Caco-2 (cell line): Measurements from ENCODE around the gene FAM171A2. TPM values are rescaled to one million over a fixed set of nuclear protein-coding genes. Genes with fewer than 3 reads are reported as not detected.
A peak's percentile ranks its signal among the peaks of the same experiment; 100 is the strongest.

Experiments
- BruUV-seq: library from RNA; stranded (reverse); fragments of 400-500 nt; replicated peaks from 2 replicates; lab custom pipeline; 2021; lab: Mats Ljungman, UMichigan
- CTCF ChIA-PET: fragments of 300-600 bp; sonication (Branson Sonifier 250); formaldehyde crosslinking; loops from one replicate; lab custom pipeline; 2022; ENCODE audit warnings: antibody characterized with exemption; lab: Charles Lee
- POLR2A ChIA-PET: fragments of 300-600 bp; sonication (Branson Sonifier 250); formaldehyde crosslinking; loops from one replicate; lab custom pipeline; 2022; ENCODE audit warnings: antibody characterized with exemption; lab: Charles Lee
- DNase-seq, 2 experiments: peaks; one replicate each; pipeline versions ENCODE4 v3.0.0 to v3.0.0-alpha.2; 2020 to 2022
- H3K27me3 ChIP-seq: replicated peaks from 2 replicates; pipeline ENCODE4 v1.6.0; 2011; ENCODE audit warnings: low read length; ENCODE audit not compliant: control insufficient read depth, insufficient read depth
- H3K36me3 ChIP-seq: 2 replicates; pipeline ENCODE4 v1.5.1; 2011; ENCODE audit warnings: low read length; ENCODE audit not compliant: control insufficient read depth, insufficient read depth
- H3K4me1 ChIP-seq: fragments of 250-450 bp; sonication (Bioruptor Pico); 2 replicates; pipeline ENCODE4 v1.5.1; 2020; ENCODE audit warnings: mild to moderate bottlenecking
- H3K4me3 ChIP-seq: 2 replicates; pipeline ENCODE4 v1.5.1; 2011; ENCODE audit warnings: low read depth, mild to moderate bottlenecking, control low read depth, low read length
- H3K9me3 ChIP-seq: fragments of 250-450 bp; sonication (Bioruptor Pico); 2 replicates; pipeline ENCODE4 v1.5.1; 2020; ENCODE audit warnings: mild to moderate bottlenecking, moderate library complexity
- H3K27ac Mint-ChIP-seq: one replicate; pipeline ENCODE4 v1.8.0; 2022; ENCODE audit warnings: mixed read lengths; ENCODE audit not compliant: unreplicated experiment
- H3K27me3 Mint-ChIP-seq: one replicate; pipeline ENCODE4 v1.8.0; 2022; ENCODE audit warnings: mixed read lengths; ENCODE audit not compliant: insufficient read depth, unreplicated experiment
- H3K36me3 Mint-ChIP-seq: one replicate; pipeline ENCODE4 v1.8.0; 2022; ENCODE audit warnings: mild to moderate bottlenecking, mixed read lengths; ENCODE audit not compliant: insufficient read depth, unreplicated experiment
- H3K4me1 Mint-ChIP-seq: one replicate; pipeline ENCODE4 v1.8.0; 2022; ENCODE audit warnings: low read depth, mixed read lengths; ENCODE audit not compliant: unreplicated experiment
- H3K4me3 Mint-ChIP-seq: one replicate; pipeline ENCODE4 v1.8.0; 2022; ENCODE audit warnings: mild to moderate bottlenecking, moderate library complexity, mixed read lengths; ENCODE audit not compliant: unreplicated experiment
- H3K9me3 Mint-ChIP-seq: one replicate; pipeline ENCODE4 v1.8.0; 2022; ENCODE audit warnings: mixed read lengths; ENCODE audit not compliant: unreplicated experiment
- intact Hi-C: fragments of 100-400 bp; cut with micrococcal nuclease; formaldehyde crosslinking; loops from one replicate; pipeline ENCODE4 v1.10.0; 2022; ENCODE audit not compliant: unreplicated experiment
- total RNA-seq: library from RNA; stranded (reverse); gene quantifications from 2 replicates; pipeline ENCODE4 v1.2.3, GENCODE V29; 2022
- TF ChIP-seq, protein P1 (sequence below), 2 experiments: fragments of 200-600 bp in 1 of 2; IDR thresholded peaks; 1 replicate in 1 of 2; 2 replicates in 1 of 2; pipeline versions ENCODE4 v1.5.1 to v1.8.0; 2011 to 2022; ENCODE audit warnings: antibody characterized with exemption in 1 of 2, control low read depth in 1 of 2, inconsistent platforms in 1 of 2, low read depth in 1 of 2, low read length in 1 of 2, mild to moderate bottlenecking in 1 of 2, moderate library complexity in 1 of 2; ENCODE audit not compliant: insufficient read depth in 1 of 2, severe bottlenecking in 1 of 2, unreplicated experiment in 1 of 2

Gene FAM171A2
- total RNA-seq, 1 experiment from 2014 or later, result 3.6 TPM

DNA sequence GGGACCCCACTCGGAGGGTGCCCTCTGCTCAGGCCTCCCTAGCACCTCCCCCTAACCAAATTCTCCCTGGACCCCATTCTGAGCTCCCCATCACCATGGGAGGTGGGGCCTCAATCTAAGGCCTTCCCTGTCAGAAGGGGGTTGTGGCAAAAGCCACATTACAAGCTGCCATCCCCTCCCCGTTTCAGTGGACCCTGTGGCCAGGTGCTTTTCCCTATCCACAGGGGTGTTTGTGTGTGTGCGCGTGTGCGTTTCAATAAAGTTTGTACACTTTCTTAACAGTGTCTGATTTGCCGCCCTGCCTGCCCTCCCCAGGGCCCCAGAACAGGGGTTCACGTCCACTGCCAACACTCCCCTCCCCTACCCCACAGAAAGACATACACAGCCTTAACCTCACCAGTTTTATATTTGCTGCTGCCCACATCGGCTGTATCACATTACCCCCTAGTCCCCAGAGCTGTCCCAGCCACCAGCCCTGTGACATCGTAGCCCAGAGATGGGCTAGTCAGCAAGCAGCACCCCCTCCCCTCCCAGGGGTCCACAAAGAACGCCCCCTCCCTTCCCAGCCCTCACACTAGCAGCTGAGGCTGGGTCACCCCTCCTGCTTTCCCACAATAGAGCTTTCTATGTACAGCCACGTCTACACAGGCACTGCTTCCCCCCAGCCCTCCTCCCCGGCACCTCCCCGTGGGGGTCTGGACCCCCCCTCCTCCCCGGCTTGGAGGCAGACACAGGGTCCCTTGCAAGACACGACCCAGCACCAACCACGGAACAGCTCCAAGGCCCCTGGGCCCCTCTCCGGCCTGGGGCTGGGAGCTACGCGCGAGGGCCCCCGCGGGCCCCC lies 10.6 kb downstream of the FAM171A2 start:
- H3K27me3 ChIP-seq, result no peaks in the 10 kb centered on the region
- intact Hi-C loops, result no loop called here
- no peaks in the 10 kb centered on the region for H3K9me3 ChIP-seq
- POLR2A ChIA-PET, result interaction anchor here (0.7 kb wide), 1 partner anchor 11 kb away, joined by 3 read pairs; the partner anchor contains the start of gene FAM171A2
- H3K27me3 Mint-ChIP-seq, result no peaks in the 10 kb centered on the region
- peaks cover 2% of the 10 kb centered on the region; the same call in 1 of the 2 replicates for H3K36me3 ChIP-seq
- no TSS peak for BruUV-seq
- peak overlapping the region; percentile 33 for H3K4me3 ChIP-seq
- CTCF ChIA-PET, result interaction anchor here (1.0 to 1.8 kb wide), 4 partner anchors 11 to 170 kb away, joined by 3 to 9 read pairs (median 5); partner anchors contain the start of genes FAM171A2 and SLC25A39
- H3K4me1 ChIP-seq, result no peaks in the 10 kb centered on the region
- TF ChIP-seq, protein P1, sequence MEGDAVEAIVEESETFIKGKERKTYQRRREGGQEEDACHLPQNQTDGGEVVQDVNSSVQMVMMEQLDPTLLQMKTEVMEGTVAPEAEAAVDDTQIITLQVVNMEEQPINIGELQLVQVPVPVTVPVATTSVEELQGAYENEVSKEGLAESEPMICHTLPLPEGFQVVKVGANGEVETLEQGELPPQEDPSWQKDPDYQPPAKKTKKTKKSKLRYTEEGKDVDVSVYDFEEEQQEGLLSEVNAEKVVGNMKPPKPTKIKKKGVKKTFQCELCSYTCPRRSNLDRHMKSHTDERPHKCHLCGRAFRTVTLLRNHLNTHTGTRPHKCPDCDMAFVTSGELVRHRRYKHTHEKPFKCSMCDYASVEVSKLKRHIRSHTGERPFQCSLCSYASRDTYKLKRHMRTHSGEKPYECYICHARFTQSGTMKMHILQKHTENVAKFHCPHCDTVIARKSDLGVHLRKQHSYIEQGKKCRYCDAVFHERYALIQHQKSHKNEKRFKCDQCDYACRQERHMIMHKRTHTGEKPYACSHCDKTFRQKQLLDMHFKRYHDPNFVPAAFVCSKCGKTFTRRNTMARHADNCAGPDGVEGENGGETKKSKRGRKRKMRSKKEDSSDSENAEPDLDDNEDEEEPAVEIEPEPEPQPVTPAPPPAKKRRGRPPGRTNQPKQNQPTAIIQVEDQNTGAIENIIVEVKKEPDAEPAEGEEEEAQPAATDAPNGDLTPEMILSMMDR (IDR thresholded peaks at IDR 0.05; ENCODE audit: insufficient read depth in 1 of 2, low read depth in 1 of 2, low read length in 1 of 2, severe bottlenecking in 1 of 2, unreplicated experiment in 1 of 2), result no peak
- no peak for DNase-seq
- no peaks in the 10 kb centered on the region for H3K36me3 Mint-ChIP-seq
- H3K4me1 Mint-ChIP-seq, result no peaks in the 10 kb centered on the region
- H3K27ac Mint-ChIP-seq, result no peak overlapping the region
- H3K9me3 Mint-ChIP-seq, result no peaks in the 10 kb centered on the region
- peak overlapping the region; percentile 50 for H3K4me3 Mint-ChIP-seq

DNA sequence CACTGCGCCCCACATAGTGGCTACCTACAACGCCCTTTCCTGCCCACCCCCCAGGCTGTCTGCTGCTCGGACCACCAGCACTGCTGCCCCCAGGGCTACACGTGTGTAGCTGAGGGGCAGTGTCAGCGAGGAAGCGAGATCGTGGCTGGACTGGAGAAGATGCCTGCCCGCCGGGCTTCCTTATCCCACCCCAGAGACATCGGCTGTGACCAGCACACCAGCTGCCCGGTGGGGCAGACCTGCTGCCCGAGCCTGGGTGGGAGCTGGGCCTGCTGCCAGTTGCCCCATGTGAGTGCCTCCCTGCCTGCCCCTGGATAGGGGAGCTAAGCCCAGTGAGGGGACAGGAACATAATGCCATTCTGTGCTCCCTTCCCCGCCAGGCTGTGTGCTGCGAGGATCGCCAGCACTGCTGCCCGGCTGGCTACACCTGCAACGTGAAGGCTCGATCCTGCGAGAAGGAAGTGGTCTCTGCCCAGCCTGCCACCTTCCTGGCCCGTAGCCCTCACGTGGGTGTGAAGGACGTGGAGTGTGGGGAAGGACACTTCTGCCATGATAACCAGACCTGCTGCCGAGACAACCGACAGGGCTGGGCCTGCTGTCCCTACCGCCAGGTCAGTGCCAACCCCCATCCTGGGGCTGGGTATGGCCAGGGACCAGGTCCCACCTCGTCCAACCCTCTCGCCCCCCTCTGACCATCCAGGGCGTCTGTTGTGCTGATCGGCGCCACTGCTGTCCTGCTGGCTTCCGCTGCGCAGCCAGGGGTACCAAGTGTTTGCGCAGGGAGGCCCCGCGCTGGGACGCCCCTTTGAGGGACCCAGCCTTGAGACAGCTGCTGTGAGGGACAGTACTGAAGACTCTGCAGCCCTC lies 11.5 kb downstream of the FAM171A2 start:
- TF ChIP-seq, protein P1 (IDR thresholded peaks at IDR 0.05; ENCODE audit: insufficient read depth in 1 of 2, low read depth in 1 of 2, low read length in 1 of 2, severe bottlenecking in 1 of 2, unreplicated experiment in 1 of 2), result no peak
- POLR2A ChIA-PET, result no interaction called here

DNA sequence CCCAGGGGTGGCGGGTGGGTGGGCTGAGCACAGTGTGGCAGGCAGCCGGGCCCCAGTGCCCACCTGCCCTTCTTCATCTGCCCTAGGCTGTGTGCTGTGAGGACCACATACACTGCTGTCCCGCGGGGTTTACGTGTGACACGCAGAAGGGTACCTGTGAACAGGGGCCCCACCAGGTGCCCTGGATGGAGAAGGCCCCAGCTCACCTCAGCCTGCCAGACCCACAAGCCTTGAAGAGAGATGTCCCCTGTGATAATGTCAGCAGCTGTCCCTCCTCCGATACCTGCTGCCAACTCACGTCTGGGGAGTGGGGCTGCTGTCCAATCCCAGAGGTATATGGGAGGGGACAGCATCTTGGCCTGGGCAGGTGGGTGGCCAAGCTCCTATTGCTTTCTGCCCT lies 12.2 kb downstream of the FAM171A2 start:
- no TSS peak for BruUV-seq
- Histone ChIP-seq H3K4me3 (no peak overlapping the region), H3K36me3 (peaks cover 2% of the 10 kb centered on the region; the same call in 1 of the 2 replicates), H3K9me3 (no peaks in the 10 kb centered on the region), H3K27me3 (no peaks in the 10 kb centered on the region), H3K4me1 (no peaks in the 10 kb centered on the region)
- no peak for DNase-seq
- H3K27me3 Mint-ChIP-seq, result no peaks in the 10 kb centered on the region
- H3K27ac Mint-ChIP-seq, result no peak overlapping the region
- ChIA-PET CTCF (interaction anchor here (1.5 kb wide), 1 partner anchor 183 kb away, joined by 5 read pairs; no protein-coding TSS in a partner anchor), POLR2A (no interaction called here)
- TF ChIP-seq, protein P1 (IDR thresholded peaks at IDR 0.05; ENCODE audit: insufficient read depth in 1 of 2, low read depth in 1 of 2, low read length in 1 of 2, severe bottlenecking in 1 of 2, unreplicated experiment in 1 of 2), result no peak
- peaks cover under 1% of the 10 kb centered on the region for H3K4me1 Mint-ChIP-seq
- H3K4me3 Mint-ChIP-seq, result no peak overlapping the region
- intact Hi-C loops, result no loop called here
- no peaks in the 10 kb centered on the region for H3K9me3 Mint-ChIP-seq
- H3K36me3 Mint-ChIP-seq, result no peaks in the 10 kb centered on the region

More for the DNA sequence above, 11.5 kb downstream of the FAM171A2 start:
- Histone ChIP-seq H3K36me3 (peaks cover 2% of the 10 kb centered on the region; the same call in 1 of the 2 replicates), H3K4me1 (no peaks in the 10 kb centered on the region), H3K4me3 (no peak overlapping the region), H3K27me3 (no peaks in the 10 kb centered on the region), H3K9me3 (no peaks in the 10 kb centered on the region)
- Mint-ChIP-seq H3K4me1 (no peaks in the 10 kb centered on the region), H3K4me3 (no peak overlapping the region), H3K27me3 (no peaks in the 10 kb centered on the region), H3K9me3 (no peaks in the 10 kb centered on the region), H3K27ac (no peak overlapping the region), H3K36me3 (no peaks in the 10 kb centered on the region)
- intact Hi-C loops, result no loop called here
- CTCF ChIA-PET, result interaction anchor here (0.6 to 1.8 kb wide), 3 partner anchors 11 to 1734 kb away, joined by 3 to 9 read pairs (median 4); partner anchors contain the start of gene FAM171A2
- DNase-seq, result no peak
- TSS peak; percentile 71 for BruUV-seq
